ENCODE measurements around the gene ATF7IP. TPM values are rescaled to one million over a fixed set of nuclear protein-coding genes. Genes with fewer than 3 reads are reported as not detected.

Gene ATF7IP
- total RNA-seq, 1 donor from 2014 or later = 15.9 TPM

GRCh38 chr12:14410177-14410576 lies 44.7 kb downstream of the ATF7IP start:
- peak in 1 of 2 donors; percentile 14 for DNase-seq (ENCODE audit: low read depth in 2 of 2)

- peak in 1 of 2 donors; percentile 67 for DNase-seq (ENCODE audit: low read depth in 2 of 2)
These were observed 45.5 kb downstream of the ATF7IP start for GRCh38 chr12:14410841-14411569.

GRCh38 chr12:14416658-14417057 lies 51.2 kb downstream of the ATF7IP start:
- peak; percentile 88 to 92 for DNase-seq (ENCODE audit: low read depth in 2 of 2)

DNA sequence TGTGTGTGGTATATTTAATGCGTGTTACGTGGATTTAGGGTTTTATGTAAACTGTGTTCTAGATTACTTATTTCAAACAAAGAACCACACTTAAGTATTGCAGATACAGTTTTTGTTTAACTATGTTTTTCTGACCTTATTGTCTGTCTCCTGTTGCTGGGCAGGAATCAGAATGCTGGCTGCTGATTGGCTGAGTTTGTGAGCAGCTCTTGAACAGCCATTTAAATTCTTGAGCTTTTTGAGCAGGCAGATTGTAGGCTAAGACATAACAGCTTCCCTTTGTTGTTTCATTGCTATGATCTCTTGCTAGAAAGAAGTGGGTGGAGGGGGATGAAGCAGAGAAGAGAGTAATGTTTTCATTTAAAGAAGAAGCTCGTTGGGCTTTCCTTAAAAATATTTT lies 52.2 kb downstream of the ATF7IP start:
- peak; percentile 84 to 95 for DNase-seq (ENCODE audit: low read depth in 2 of 2)

- DNase-seq (ENCODE audit: low read depth in 2 of 2) = peak; percentile 66 to 67
These were observed 53.0 kb downstream of the ATF7IP start for GRCh38 chr12:14418451-14418890.

DNA sequence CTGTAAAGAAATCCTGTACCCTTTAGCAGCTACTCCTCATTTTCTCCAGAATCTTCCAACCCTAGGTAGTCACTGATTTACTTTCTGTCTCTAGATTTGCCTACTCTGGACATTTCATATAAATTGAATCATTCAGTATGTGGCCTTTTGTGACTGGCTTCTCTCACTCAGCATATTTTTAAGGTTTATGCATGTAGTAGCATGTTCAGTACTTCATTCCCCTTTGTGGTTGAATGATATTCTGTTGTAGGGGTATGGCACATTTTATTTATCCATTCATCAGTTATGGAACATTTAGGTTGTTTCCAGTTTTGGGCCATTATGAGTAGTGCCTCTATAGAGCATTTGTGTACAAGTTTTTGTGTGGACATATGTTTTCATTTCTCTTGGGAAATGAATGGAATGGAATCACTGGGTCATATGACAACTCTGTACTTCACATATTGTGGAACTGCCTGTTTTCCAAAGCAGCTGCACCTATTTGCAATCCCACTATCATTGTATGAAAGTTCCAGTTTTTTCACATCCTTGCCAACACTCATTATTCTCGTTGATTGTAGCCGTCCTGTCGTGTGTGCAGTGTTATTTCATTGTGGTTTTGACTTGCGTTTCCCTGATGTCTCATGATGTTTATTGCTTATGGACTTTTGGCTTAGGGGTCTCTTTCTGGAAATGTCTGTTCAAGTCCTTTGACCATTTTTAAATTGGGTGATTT lies 57.2 kb downstream of the ATF7IP start:
- DNase-seq (ENCODE audit: low read depth in 2 of 2) = peak; percentile 55

- DNase-seq (ENCODE audit: low read depth in 2 of 2) = no peak
These were observed 59.1 kb downstream of the ATF7IP start for GRCh38 chr12:14424545-14424944.

GRCh38 chr12:14426792-14427191 lies 61.3 kb downstream of the ATF7IP start:
- DNase-seq (ENCODE audit: low read depth in 2 of 2) = no peak

- DNase-seq (ENCODE audit: low read depth in 2 of 2) = no peak
These were observed 62.4 kb downstream of the ATF7IP start for GRCh38 chr12:14427929-14428328.

GRCh38 chr12:14430394-14430986 lies 65.0 kb downstream of the ATF7IP start:
- DNase-seq (ENCODE audit: low read depth in 2 of 2) = no peak

DNA sequence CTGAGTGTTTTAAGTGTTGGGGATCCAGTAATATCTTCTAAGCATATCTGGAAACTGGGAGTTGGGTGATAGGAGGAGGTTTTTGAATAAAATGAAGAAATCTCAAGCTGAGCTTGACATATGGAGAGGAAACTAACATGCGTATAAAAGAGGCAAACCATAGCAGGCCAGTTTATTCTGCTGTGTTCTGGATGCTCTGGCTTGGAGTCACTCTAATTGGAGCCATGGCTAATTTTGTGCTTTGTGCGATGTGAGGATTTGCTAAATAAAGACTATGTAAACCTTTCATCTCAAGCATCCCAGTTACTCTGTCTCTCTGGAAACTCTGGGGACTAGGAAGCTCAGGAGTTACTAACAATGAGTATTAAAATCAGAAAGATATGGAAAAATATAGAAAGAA lies 66.5 kb downstream of the ATF7IP start:
- no peak for DNase-seq (ENCODE audit: low read depth in 2 of 2)

DNA sequence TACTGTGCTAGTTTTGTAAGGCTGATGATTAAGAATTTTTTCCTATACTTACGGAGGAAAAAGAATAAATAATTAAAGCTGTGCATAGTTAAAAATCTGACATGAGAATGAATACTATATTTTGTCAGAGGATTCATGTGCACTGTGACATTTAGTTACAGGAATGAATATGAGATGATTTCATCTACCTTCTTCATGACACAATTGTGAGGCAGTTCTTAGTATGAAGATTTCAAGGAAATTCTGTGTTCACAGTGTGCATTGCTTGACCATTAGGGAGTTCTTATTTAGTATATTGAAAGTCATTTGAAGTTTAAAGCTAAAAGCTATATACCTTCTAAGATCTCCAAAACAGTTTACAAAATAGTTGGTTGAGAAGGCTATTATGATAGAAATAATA lies 70.1 kb downstream of the ATF7IP start:
- no peak for DNase-seq (ENCODE audit: low read depth in 2 of 2)

- no peak for DNase-seq (ENCODE audit: low read depth in 2 of 2)
These were observed 76.9 kb downstream of the ATF7IP start for GRCh38 chr12:14442221-14442881.

DNA sequence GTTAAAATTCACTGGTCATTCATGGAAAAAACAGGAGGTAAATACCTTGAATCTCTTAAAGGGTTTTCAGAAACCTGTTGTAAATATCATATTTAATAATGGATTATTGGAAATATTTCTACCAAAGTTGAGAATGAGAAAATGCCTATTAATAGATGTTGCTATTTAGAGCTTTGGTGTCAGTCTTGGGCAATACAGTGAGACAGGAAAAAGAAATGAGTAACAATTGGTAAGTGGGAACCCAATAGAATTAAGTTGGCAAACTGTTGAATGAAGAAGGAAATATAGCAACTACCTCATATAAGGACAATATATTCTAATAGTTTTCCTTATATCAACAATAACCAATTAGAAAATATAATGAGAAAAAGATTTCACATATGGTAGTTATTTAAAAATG lies 78.0 kb downstream of the ATF7IP start:
- DNase-seq (ENCODE audit: low read depth in 2 of 2) = peak; percentile 27 to 75

DNA sequence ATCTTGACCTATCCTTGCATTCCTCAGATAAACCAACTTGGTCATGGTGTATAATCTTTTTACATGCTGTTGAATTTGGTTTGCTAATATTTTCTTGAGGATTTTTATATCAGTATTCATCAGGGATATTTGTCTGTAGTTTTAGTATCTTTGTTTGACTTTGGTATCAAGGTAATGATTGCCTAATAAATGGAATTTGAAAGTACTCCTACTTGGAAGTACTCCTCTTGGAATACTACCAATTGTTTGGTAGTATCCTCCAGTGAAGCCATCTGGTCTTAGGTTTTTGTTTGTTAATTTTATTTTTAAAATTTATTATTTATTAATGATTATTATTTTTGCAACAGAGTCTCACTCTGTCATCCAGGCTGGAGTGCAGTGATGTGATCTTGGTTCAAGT lies 85.0 kb downstream of the ATF7IP start:
- no peak for DNase-seq (ENCODE audit: low read depth in 2 of 2)

DNA sequence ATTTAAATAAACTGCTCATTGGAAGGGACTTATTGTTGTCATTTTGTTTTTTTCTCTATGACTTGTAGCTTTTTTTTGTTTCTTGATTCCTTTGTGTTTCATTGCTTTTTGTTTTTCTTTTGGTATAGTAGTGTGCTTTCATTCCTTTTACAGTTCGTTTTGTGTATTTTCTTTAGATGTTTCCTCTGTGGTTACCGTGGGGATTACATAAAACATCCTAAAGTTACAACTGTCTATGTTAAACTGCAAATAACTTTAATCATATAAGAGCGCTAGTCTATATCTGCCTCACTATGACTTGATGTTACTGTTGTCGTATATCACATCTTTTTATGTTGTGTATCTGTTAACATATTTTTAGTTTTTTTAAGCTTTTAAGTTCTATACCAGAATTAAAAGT lies 86.9 kb downstream of the ATF7IP start:
- DNase-seq (ENCODE audit: low read depth in 2 of 2) = peak in 1 of 2 donors; percentile 7

DNA sequence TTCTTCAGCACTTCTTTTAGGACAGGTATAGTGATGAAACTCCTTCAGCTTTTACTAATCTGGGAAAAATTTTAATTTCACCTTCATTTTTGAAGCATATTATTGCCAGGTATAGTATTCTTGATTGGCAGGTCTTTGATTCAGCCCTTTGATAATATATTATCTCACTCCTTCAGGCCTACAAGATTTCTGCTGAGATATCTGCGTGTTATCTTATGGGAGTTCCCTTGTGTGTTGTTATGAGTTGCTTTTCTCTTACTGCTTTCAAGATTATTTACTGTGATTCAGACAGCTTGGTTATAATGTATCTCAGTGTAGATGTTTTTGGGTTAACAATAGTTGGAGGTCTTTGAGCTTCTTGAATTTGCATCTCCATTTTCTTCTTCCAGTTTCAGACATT lies 87.4 kb downstream of the ATF7IP start:
- no peak for DNase-seq (ENCODE audit: low read depth in 2 of 2)

GRCh38 chr12:14454098-14454907 lies 88.8 kb downstream of the ATF7IP start:
- DNase-seq (ENCODE audit: low read depth in 2 of 2) = peak; percentile 53 to 56

DNA sequence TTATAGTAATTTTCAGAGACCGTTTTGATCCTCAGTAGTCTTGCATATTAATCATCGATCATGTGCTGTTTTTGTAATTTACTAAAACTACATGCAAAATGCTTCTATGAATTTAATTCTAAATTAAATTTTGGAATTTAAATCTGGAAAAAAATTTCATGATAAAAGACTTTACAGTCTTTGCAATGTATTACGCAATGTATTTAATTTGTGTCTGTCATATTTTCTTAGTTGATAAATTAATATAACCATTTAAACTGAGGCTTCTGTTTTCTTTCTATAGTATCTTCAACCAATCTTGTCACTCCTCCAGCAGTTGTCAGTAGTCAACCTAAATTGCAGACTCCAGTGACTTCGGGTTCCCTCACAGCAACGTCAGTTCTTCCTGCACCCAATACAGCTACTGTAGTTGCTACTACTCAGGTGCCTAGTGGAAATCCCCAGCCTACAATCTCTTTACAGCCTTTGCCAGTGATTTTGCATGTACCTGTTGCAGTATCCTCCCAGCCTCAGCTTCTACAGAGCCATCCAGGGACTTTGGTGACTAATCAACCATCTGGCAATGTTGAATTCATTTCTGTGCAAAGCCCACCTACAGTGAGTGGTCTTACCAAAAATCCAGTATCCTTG lies 94.8 kb downstream of the ATF7IP start:
- no peak for DNase-seq (ENCODE audit: low read depth in 2 of 2)

DNA sequence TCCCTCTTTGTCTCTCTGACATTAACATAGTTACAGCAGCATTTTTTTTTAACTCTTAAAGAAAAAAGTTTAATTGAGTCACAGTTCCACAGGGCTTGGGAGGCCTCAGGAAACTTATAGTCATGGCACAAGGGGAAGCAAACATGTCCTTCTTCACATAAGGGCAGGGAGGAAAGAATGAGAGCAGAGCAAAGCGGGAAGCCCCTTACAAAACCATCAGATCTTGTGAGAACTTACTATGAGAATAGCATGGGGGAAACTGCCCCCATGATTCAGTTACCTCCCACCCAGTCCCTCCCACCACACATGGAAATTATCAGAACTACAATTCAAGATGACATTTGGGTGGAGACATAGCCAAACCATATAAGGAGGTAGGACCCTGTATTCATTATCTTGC lies 106.0 kb downstream of the ATF7IP start:
- no peak for DNase-seq (ENCODE audit: low read depth in 2 of 2)
